HepG2 (cell line): ENCODE results near the gene VTN. TPM values are rescaled to one million over a fixed set of nuclear protein-coding genes. Genes with fewer than 3 reads are reported as not detected.

ENCODE experiments used
- BRCA1 ChIP-seq: sonication (generic); formaldehyde crosslinking; IDR thresholded peaks from 2 replicates; pipeline ENCODE4 v1.4.0; 2020; ENCODE audit warnings: missing genetic modification reagents
- CHD2 ChIP-seq: IDR thresholded peaks from 2 replicates; pipeline ENCODE4 v1.6.1; 2011; ENCODE audit warnings: low read depth, low read length, improper control_type of control experiment
- FOXM1 ChIP-seq: sonication (generic); formaldehyde crosslinking; IDR thresholded peaks from 2 replicates; pipeline ENCODE4 v1.5.0; 2020; ENCODE audit warnings: missing genetic modification reagents
- GLI4 ChIP-seq: sonication (generic); formaldehyde crosslinking; IDR thresholded peaks from 2 replicates; pipeline ENCODE4 v1.5.1; 2020; ENCODE audit warnings: missing genetic modification reagents, mild to moderate bottlenecking, moderate library complexity, borderline replicate concordance
- HDAC2 ChIP-seq: sonication (generic); formaldehyde crosslinking; IDR thresholded peaks from 2 replicates; pipeline ENCODE4 v1.4.0; 2020; ENCODE audit warnings: missing genetic modification reagents
- HOXA7 ChIP-seq: sonication (generic); formaldehyde crosslinking; IDR thresholded peaks from 2 replicates; pipeline ENCODE4 v1.8.1; 2022; ENCODE audit warnings: mild to moderate bottlenecking, missing genetic modification reagents, moderate library complexity
- KLF16 ChIP-seq, 2 experiments: sonication (generic) in 1 of 2; formaldehyde crosslinking in 1 of 2; IDR thresholded peaks; 2 replicates each; pipeline versions ENCODE4 v1.6.1 to v1.8.0; 2016 to 2023; ENCODE audit warnings: missing genetic modification reagents in 2 of 2, missing compliant biosample characterization in 1 of 2
- MED13 ChIP-seq: sonication (generic); formaldehyde crosslinking; IDR thresholded peaks from 2 replicates; pipeline ENCODE4 v1.5.0; 2020; ENCODE audit warnings: missing genetic modification reagents
- PHF8 ChIP-seq: sonication (generic); formaldehyde crosslinking; IDR thresholded peaks from 2 replicates; pipeline ENCODE4 v1.5.0; 2020; ENCODE audit warnings: missing genetic modification reagents
- RAD21 ChIP-seq: fragments of 450-650 bp; formaldehyde crosslinking; IDR thresholded peaks from 2 replicates; pipeline ENCODE4 v1.5.0; 2020; ENCODE audit warnings: mild to moderate bottlenecking
- RFXAP ChIP-seq: sonication (generic); formaldehyde crosslinking; IDR thresholded peaks from 2 replicates; pipeline ENCODE4 v1.4.0; 2020; ENCODE audit warnings: missing genetic modification reagents, borderline replicate concordance
- RXRA ChIP-seq: sonication (generic); formaldehyde crosslinking; IDR thresholded peaks from 2 replicates; pipeline ENCODE4 v1.5.1; 2020; ENCODE audit warnings: missing genetic modification reagents
- ZNF510 ChIP-seq: sonication (generic); formaldehyde crosslinking; IDR thresholded peaks from 2 replicates; pipeline ENCODE4 v1.4.0; 2020; ENCODE audit warnings: low read depth, mild to moderate bottlenecking, missing genetic modification reagents
- ZNF530 ChIP-seq: sonication (generic); formaldehyde crosslinking; IDR thresholded peaks from 2 replicates; pipeline ENCODE4 v1.5.0; 2020; ENCODE audit warnings: low read depth, mild to moderate bottlenecking, missing genetic modification reagents
- ZNF549 ChIP-seq: sonication (generic); formaldehyde crosslinking; IDR thresholded peaks from 2 replicates; pipeline ENCODE4 v1.5.0; 2020; ENCODE audit warnings: missing genetic modification reagents
- ZNF629 ChIP-seq: sonication (generic); formaldehyde crosslinking; conservative IDR thresholded peaks from 2 replicates; pipeline ENCODE4 v1.5.0; 2020; ENCODE audit warnings: missing genetic modification reagents
- ZNF672 ChIP-seq: sonication (generic); formaldehyde crosslinking; IDR thresholded peaks from 2 replicates; pipeline ENCODE4 v1.8.1; 2022; ENCODE audit warnings: missing genetic modification reagents
- ZSCAN20 ChIP-seq: sonication (generic); formaldehyde crosslinking; IDR thresholded peaks from 2 replicates; pipeline ENCODE4 v1.4.0; 2020; ENCODE audit warnings: missing genetic modification reagents, mild to moderate bottlenecking, borderline replicate concordance
- polyA plus RNA-seq, 8 experiments: library from polyadenylated mRNA; depleted of rRNA in 3 of 8; stranded (reverse) in 7 of 8; unstranded in 1 of 8; fragments of >200 nt; fragmentation: Illumina TruSeq in 4 of 8; extraction: Trizol in 4 of 8; gene quantifications; 2 replicates each; pipeline versions ENCODE4 v1.2.1 to v1.2.3, GENCODE V29; 2011 to 2016; ENCODE audit warnings: low read depth in 4 of 8, missing spikeins in 1 of 8, mixed read lengths in 1 of 8; ENCODE audit not compliant: insufficient read depth in 1 of 8
- total RNA-seq, 5 experiments: library from RNA; depleted of rRNA; stranded (reverse); fragments of >200 nt; fragmentation: Illumina TruSeq; extraction: Trizol; gene quantifications; 2 replicates each; pipeline ENCODE4 v1.2.3, GENCODE V29; 2016; ENCODE audit warnings: low read depth in 1 of 5
- TF ChIP-seq, protein P1 (sequence below): sonication (generic); formaldehyde crosslinking; IDR thresholded peaks from 2 replicates; pipeline ENCODE4 v1.8.1; 2023; ENCODE audit warnings: missing genetic modification reagents, mild to moderate bottlenecking, borderline replicate concordance
- TF ChIP-seq, protein P2 (sequence below): sonication (generic); formaldehyde crosslinking; IDR thresholded peaks from 2 replicates; pipeline ENCODE4 v1.8.1; 2023; ENCODE audit warnings: mild to moderate bottlenecking, missing genetic modification reagents
- TF ChIP-seq, protein P3 (sequence below): sonication (generic); formaldehyde crosslinking; IDR thresholded peaks from 2 replicates; pipeline ENCODE4 v1.9.0; 2022; ENCODE audit warnings: low read depth, missing genetic modification reagents
- TF ChIP-seq, protein P4 (sequence below): sonication (generic); formaldehyde crosslinking; IDR thresholded peaks from 2 replicates; pipeline ENCODE4 v1.5.0; 2020; ENCODE audit warnings: missing genetic modification reagents, mild to moderate bottlenecking, borderline replicate concordance
- TF ChIP-seq, protein P5 (sequence below): sonication (generic); formaldehyde crosslinking; conservative IDR thresholded peaks from 2 replicates; pipeline ENCODE4 v1.4.0; 2020; ENCODE audit warnings: missing genetic modification reagents
- TF ChIP-seq, protein P6 (sequence below): IDR thresholded peaks from 2 replicates; pipeline ENCODE4 v1.6.1; 2016; ENCODE audit warnings: missing compliant biosample characterization, missing genetic modification reagents, borderline replicate concordance

Gene VTN
- total and polyA plus RNA-seq, 2 of the 13 experiments (the other 11 are each of a cell fraction or from before 2014, with no cell fraction given), result 108 to 131 TPM

DNA sequence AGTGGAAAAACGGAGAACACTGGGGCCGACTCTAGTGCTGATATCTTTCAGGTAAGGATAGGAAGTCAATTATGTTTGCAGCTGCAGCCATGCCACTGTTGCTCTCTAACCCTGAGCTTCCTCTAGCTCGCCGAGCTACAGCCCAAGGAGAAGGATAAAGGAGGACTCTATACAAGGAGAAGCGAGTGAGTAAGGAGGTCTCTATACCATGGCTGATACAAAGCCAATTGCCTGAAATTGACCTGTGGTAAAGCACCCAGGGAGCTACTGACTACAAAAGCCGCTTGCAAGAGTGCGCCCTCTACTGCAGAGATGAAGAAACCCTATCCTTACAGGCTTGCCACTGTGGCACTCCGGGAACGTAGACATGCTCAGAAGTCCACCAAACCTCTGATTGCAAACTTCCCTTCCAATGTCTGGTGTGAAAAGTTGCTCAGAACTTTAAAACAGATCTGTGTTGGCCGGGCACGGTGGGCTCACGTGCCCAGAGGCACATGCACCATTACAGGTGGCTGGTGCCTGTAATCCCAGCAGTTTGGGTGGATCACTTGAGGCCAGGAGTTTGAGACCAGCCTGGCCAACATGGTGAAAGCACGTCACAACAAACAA is 46.7 kb upstream of the VTN start (continued):
- TF ChIP-seq MED13 (CRISPR knock-in tag), result no peak
- no peak for TF ChIP-seq GLI4
- 0 out of 4 replicates have a peak, but pooled peaks of 1 of the 2 experiments have one; percentile 31 for TF ChIP-seq KLF16 (CRISPR knock-in tag; IDR thresholded peaks at IDR 0.05)
- TF ChIP-seq, protein P1, sequence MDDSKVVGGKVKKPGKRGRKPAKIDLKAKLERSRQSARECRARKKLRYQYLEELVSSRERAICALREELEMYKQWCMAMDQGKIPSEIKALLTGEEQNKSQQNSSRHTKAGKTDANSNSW, result no peak
- no peak for TF ChIP-seq PHF8 (CRISPR knock-in tag)
- TF ChIP-seq FOXM1 (CRISPR knock-in tag), result no peak
- no peak for TF ChIP-seq ZNF549
- TF ChIP-seq HOXA7 (CRISPR knock-in tag), result no peak
- TF ChIP-seq, protein P2, sequence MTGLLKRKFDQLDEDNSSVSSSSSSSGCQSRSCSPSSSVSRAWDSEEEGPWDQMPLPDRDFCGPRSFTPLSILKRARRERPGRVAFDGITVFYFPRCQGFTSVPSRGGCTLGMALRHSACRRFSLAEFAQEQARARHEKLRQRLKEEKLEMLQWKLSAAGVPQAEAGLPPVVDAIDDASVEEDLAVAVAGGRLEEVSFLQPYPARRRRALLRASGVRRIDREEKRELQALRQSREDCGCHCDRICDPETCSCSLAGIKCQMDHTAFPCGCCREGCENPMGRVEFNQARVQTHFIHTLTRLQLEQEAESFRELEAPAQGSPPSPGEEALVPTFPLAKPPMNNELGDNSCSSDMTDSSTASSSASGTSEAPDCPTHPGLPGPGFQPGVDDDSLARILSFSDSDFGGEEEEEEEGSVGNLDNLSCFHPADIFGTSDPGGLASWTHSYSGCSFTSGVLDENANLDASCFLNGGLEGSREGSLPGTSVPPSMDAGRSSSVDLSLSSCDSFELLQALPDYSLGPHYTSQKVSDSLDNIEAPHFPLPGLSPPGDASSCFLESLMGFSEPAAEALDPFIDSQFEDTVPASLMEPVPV (CRISPR knock-in tag), result no peak
- TF ChIP-seq, protein P3, sequence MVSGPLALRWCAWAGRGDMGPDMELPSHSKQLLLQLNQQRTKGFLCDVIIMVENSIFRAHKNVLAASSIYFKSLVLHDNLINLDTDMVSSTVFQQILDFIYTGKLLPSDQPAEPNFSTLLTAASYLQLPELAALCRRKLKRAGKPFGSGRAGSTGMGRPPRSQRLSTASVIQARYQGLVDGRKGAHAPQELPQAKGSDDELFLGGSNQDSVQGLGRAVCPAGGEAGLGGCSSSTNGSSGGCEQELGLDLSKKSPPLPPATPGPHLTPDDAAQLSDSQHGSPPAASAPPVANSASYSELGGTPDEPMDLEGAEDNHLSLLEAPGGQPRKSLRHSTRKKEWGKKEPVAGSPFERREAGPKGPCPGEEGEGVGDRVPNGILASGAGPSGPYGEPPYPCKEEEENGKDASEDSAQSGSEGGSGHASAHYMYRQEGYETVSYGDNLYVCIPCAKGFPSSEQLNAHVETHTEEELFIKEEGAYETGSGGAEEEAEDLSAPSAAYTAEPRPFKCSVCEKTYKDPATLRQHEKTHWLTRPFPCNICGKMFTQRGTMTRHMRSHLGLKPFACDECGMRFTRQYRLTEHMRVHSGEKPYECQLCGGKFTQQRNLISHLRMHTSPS, result peak; percentile 45; the same call in 1 of the 2 replicates
- TF ChIP-seq ZNF629 (CRISPR knock-in tag), result no peak
- no peak for TF ChIP-seq RFXAP (CRISPR knock-in tag)
- no peak for TF ChIP-seq ZNF530 (CRISPR knock-in tag)
- no peak for TF ChIP-seq ZSCAN20 (CRISPR knock-in tag)
- no peak for TF ChIP-seq CHD2
- TF ChIP-seq, protein P4, sequence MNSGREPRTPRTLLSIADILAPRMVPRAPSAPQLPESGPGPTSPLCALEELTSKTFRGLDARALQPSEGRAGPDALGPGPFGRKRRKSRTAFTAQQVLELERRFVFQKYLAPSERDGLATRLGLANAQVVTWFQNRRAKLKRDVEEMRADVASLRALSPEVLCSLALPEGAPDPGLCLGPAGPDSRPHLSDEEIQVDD, result no peak
- no peak for TF ChIP-seq BRCA1
- TF ChIP-seq, protein P5, sequence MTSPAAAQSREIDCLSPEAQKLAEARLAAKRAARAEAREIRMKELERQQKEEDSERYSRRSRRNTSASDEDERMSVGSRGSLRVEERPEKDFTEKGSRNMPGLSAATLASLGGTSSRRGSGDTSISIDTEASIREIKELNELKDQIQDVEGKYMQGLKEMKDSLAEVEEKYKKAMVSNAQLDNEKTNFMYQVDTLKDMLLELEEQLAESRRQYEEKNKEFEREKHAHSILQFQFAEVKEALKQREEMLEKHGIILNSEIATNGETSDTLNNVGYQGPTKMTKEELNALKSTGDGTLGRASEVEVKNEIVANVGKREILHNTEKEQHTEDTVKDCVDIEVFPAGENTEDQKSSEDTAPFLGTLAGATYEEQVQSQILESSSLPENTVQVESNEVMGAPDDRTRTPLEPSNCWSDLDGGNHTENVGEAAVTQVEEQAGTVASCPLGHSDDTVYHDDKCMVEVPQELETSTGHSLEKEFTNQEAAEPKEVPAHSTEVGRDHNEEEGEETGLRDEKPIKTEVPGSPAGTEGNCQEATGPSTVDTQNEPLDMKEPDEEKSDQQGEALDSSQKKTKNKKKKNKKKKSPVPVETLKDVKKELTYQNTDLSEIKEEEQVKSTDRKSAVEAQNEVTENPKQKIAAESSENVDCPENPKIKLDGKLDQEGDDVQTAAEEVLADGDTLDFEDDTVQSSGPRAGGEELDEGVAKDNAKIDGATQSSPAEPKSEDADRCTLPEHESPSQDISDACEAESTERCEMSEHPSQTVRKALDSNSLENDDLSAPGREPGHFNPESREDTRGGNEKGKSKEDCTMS, result no peak
- no peak for TF ChIP-seq HDAC2 (CRISPR knock-in tag)
- TF ChIP-seq RAD21 (CRISPR knock-in tag), result peak; percentile 83
- TF ChIP-seq ZNF510 (CRISPR knock-in tag), result no peak
- no peak for TF ChIP-seq RXRA
- TF ChIP-seq, protein P6, sequence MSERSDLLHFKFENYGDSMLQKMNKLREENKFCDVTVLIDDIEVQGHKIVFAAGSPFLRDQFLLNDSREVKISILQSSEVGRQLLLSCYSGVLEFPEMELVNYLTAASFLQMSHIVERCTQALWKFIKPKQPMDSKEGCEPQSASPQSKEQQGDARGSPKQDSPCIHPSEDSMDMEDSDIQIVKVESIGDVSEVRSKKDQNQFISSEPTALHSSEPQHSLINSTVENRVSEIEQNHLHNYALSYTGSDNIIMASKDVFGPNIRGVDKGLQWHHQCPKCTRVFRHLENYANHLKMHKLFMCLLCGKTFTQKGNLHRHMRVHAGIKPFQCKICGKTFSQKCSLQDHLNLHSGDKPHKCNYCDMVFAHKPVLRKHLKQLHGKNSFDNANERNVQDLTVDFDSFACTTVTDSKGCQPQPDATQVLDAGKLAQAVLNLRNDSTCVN (CRISPR knock-in tag), result peak; percentile 28; the same call in 1 of the 2 replicates
- TF ChIP-seq ZNF672 (CRISPR knock-in tag), result no peak
